CD4-positive, CD25-positive, alpha-beta regulatory T cell (primary cell): ENCODE data around the gene DDX11. TPM values are rescaled to one million over a fixed set of nuclear protein-coding genes. Genes with fewer than 3 reads are reported as not detected.
A peak's percentile ranks its signal among the peaks of the same experiment; 100 is the strongest.
"Not testable (repeated sequence)": the region's sequence is repeated elsewhere in the genome, so short reads cannot be mapped to it uniquely, and the experiment has no call there.

Experiments
- ATAC-seq, 2 donors: fragments of 150-1000 bp; cut with Tn5 transposase; one replicate each; pipeline ENCODE4 v1.10.0; 2021; ENCODE audit warnings: low read depth in 2 of 2, moderate number of reproducible peaks in 2 of 2, moderate library complexity in 1 of 2
- DNase-seq, 3 donors: peaks; one replicate each; pipeline versions ENCODE4 v3.0.0 to v3.0.0-alpha.2; 2012 to 2022; ENCODE audit warnings: mixed read lengths in 1 of 3
- H3K27ac ChIP-seq: one replicate; pipeline ENCODE4 v1.7.0; 2013; ENCODE audit warnings: mild to moderate bottlenecking, low read length; ENCODE audit not compliant: insufficient read depth, poor library complexity, severe bottlenecking
- H3K27me3 ChIP-seq: one replicate; pipeline ENCODE4 v1.7.0; 2013; ENCODE audit warnings: low read length; ENCODE audit not compliant: control insufficient read depth, insufficient read depth
- H3K36me3 ChIP-seq: one replicate; pipeline ENCODE4 v1.7.0; 2013; ENCODE audit warnings: mild to moderate bottlenecking, low read length, moderate library complexity; ENCODE audit not compliant: control insufficient read depth, insufficient read depth
- H3K4me1 ChIP-seq: 2 replicates; pipeline ENCODE4 v1.7.0; 2013; ENCODE audit warnings: mild to moderate bottlenecking, low read length; ENCODE audit not compliant: insufficient read depth, control insufficient read depth, poor library complexity, severe bottlenecking
- H3K4me3 ChIP-seq: one replicate; pipeline ENCODE4 v1.7.0; 2013; ENCODE audit warnings: low read depth, mild to moderate bottlenecking, low read length, moderate library complexity
- H3K9me3 ChIP-seq, 2 experiments: 1 replicate in 1 of 2; 2 replicates in 1 of 2; pipeline ENCODE4 v1.7.0; 2013; ENCODE audit warnings: low read length in 2 of 2, mild to moderate bottlenecking in 1 of 2, moderate library complexity in 1 of 2; ENCODE audit not compliant: control insufficient read depth in 2 of 2
- H3K27ac Mint-ChIP-seq, 3 donors: one replicate each; pipeline ENCODE4 v1.8.0; 2020 to 2022; ENCODE audit warnings: mild to moderate bottlenecking in 3 of 3, mixed read lengths in 3 of 3, moderate library complexity in 2 of 3
- H3K27me3 Mint-ChIP-seq: one replicate; pipeline ENCODE4 v1.8.0; 2022; ENCODE audit warnings: mild to moderate bottlenecking, mixed read lengths
- H3K36me3 Mint-ChIP-seq: one replicate; pipeline ENCODE4 v1.8.0; 2020; ENCODE audit warnings: mixed read lengths
- H3K4me1 Mint-ChIP-seq, 4 donors: one replicate each; pipeline ENCODE4 v1.8.0; 2020 to 2022; ENCODE audit warnings: mixed read lengths in 4 of 4, mild to moderate bottlenecking in 1 of 4
- H3K4me3 Mint-ChIP-seq, 4 donors: one replicate each; pipeline ENCODE4 v1.8.0; 2020 to 2022; ENCODE audit warnings: mild to moderate bottlenecking in 4 of 4, mixed read lengths in 4 of 4, moderate library complexity in 3 of 4
- H3K9me3 Mint-ChIP-seq, 7 donors: one replicate each; pipeline ENCODE4 v1.8.0; 2020 to 2022; ENCODE audit warnings: mixed read lengths in 7 of 7, mild to moderate bottlenecking in 3 of 7, moderate library complexity in 2 of 7
- polyA plus RNA-seq, 4 donors: library from polyadenylated mRNA; unstranded; fragments of 300-500 nt; fragmentation: Illumina TruSeq; gene quantifications; one replicate each; pipeline ENCODE4 v1.2.3, GENCODE V29; 2021
- total RNA-seq: library from RNA; stranded (reverse); gene quantifications from one replicate; pipeline ENCODE4 v1.2.3, GENCODE V29; 2022

Gene DDX11
- total and polyA plus RNA-seq, 5 donors from 2014 or later = 3.1 to 135 (median 9.4) TPM

GRCh38 chr12:31081274-31081673 lies 7.6 kb downstream of the DDX11 start:
- H3K27ac Mint-ChIP-seq = peak overlapping the region in 1 of 3 donors; percentile 9
- not testable (repeated sequence) for H3K27me3 ChIP-seq, H3K4me1 ChIP-seq, H3K9me3 ChIP-seq, DNase-seq, H3K27me3 Mint-ChIP-seq, H3K36me3 ChIP-seq, H3K4me3 ChIP-seq, ATAC-seq, H3K9me3 Mint-ChIP-seq, H3K27ac ChIP-seq
- H3K4me1 Mint-ChIP-seq = peaks cover 0 to 25% (median 9%) of the 10 kb centered on the region in 4 donors
- H3K4me3 Mint-ChIP-seq = peak overlapping the region in 1 of 4 donors; percentile 30
- H3K36me3 Mint-ChIP-seq = peaks cover 24% of the 10 kb centered on the region

- Mint-ChIP-seq H3K36me3 (peaks cover 29% of the 10 kb centered on the region), H3K4me1 (peaks cover 0 to 13% (median 6%) of the 10 kb centered on the region in 4 donors)
- not testable (repeated sequence) for H3K4me1 ChIP-seq, H3K9me3 ChIP-seq, H3K27ac ChIP-seq, H3K9me3 Mint-ChIP-seq, H3K4me3 ChIP-seq, DNase-seq, H3K4me3 Mint-ChIP-seq, H3K27me3 ChIP-seq, H3K27me3 Mint-ChIP-seq, ATAC-seq, H3K36me3 ChIP-seq, H3K27ac Mint-ChIP-seq
Measured at GRCh38 chr12:31084241-31084640, 10.6 kb downstream of the DDX11 start.

- H3K36me3 Mint-ChIP-seq = peaks cover 25% of the 10 kb centered on the region
- DNase-seq, H3K9me3 ChIP-seq, H3K27me3 Mint-ChIP-seq, H3K4me3 ChIP-seq, H3K27me3 ChIP-seq, H3K4me1 ChIP-seq, H3K27ac Mint-ChIP-seq, H3K36me3 ChIP-seq, H3K27ac ChIP-seq, H3K4me3 Mint-ChIP-seq, H3K9me3 Mint-ChIP-seq, H3K4me1 Mint-ChIP-seq: not testable (repeated sequence)
- peak in 1 of 2 donors; percentile 43 for ATAC-seq
Measured at GRCh38 chr12:31086032-31086431, 12.4 kb downstream of the DDX11 start.

GRCh38 chr12:31087486-31087885 lies 13.8 kb downstream of the DDX11 start:
- H3K9me3 ChIP-seq, H3K27me3 ChIP-seq, H3K27ac Mint-ChIP-seq, H3K4me3 Mint-ChIP-seq, H3K4me1 Mint-ChIP-seq, H3K27ac ChIP-seq, H3K36me3 ChIP-seq, H3K27me3 Mint-ChIP-seq, H3K9me3 Mint-ChIP-seq, DNase-seq, H3K4me3 ChIP-seq, ATAC-seq, H3K4me1 ChIP-seq: not testable (repeated sequence)
- peaks cover 21% of the 10 kb centered on the region for H3K36me3 Mint-ChIP-seq

GRCh38 chr12:31087956-31088355 lies 14.3 kb downstream of the DDX11 start:
- peaks cover 21% of the 10 kb centered on the region for H3K36me3 Mint-ChIP-seq
- not testable (repeated sequence) for H3K9me3 Mint-ChIP-seq, H3K4me1 ChIP-seq, H3K36me3 ChIP-seq, H3K4me1 Mint-ChIP-seq, H3K4me3 Mint-ChIP-seq, H3K27me3 Mint-ChIP-seq, ATAC-seq, H3K27ac ChIP-seq, H3K4me3 ChIP-seq, DNase-seq, H3K27ac Mint-ChIP-seq, H3K27me3 ChIP-seq, H3K9me3 ChIP-seq

- DNase-seq (no peak), ATAC-seq (no peak)
- Histone ChIP-seq H3K36me3 (peaks cover 7% of the 10 kb centered on the region), H3K27ac (no peak overlapping the region), H3K27me3 (no peaks in the 10 kb centered on the region), H3K9me3 (no peaks in the 10 kb centered on the region), H3K4me1 (no peaks in the 10 kb centered on the region), H3K4me3 (no peak overlapping the region)
- no peak overlapping the region for H3K27ac Mint-ChIP-seq
- H3K9me3 Mint-ChIP-seq = no peaks in the 10 kb centered on the region
- peaks cover 19% of the 10 kb centered on the region for H3K36me3 Mint-ChIP-seq
- H3K27me3 Mint-ChIP-seq = no peaks in the 10 kb centered on the region
- H3K4me3 Mint-ChIP-seq = no peak overlapping the region
- peaks cover 0 to 1% (median 0%) of the 10 kb centered on the region in 4 donors for H3K4me1 Mint-ChIP-seq
Measured at GRCh38 chr12:31089072-31089471, 15.4 kb downstream of the DDX11 start.

GRCh38 chr12:31091629-31092028 lies 18.0 kb downstream of the DDX11 start:
- H3K27me3 ChIP-seq, H3K4me1 ChIP-seq, H3K9me3 Mint-ChIP-seq, DNase-seq, H3K4me3 Mint-ChIP-seq, H3K4me1 Mint-ChIP-seq, H3K36me3 ChIP-seq, H3K27ac Mint-ChIP-seq, H3K27me3 Mint-ChIP-seq, H3K27ac ChIP-seq, ATAC-seq, H3K4me3 ChIP-seq, H3K9me3 ChIP-seq: not testable (repeated sequence)
- peaks cover 25% of the 10 kb centered on the region for H3K36me3 Mint-ChIP-seq

- not testable (repeated sequence) for DNase-seq, ATAC-seq, H3K4me1 Mint-ChIP-seq, H3K9me3 ChIP-seq, H3K9me3 Mint-ChIP-seq, H3K36me3 ChIP-seq, H3K4me3 Mint-ChIP-seq, H3K4me3 ChIP-seq, H3K27me3 Mint-ChIP-seq, H3K27me3 ChIP-seq, H3K4me1 ChIP-seq, H3K27ac Mint-ChIP-seq, H3K27ac ChIP-seq
- peaks cover 25% of the 10 kb centered on the region for H3K36me3 Mint-ChIP-seq
Measured at GRCh38 chr12:31092718-31093117, 19.1 kb downstream of the DDX11 start.
